GM19193 (cell line): ENCODE results near the gene KCNE2.

Source experiments
- POLR2A ChIP-seq: IDR thresholded peaks from 4 replicates; pipeline ENCODE4 v1.6.1; 2011; ENCODE audit not compliant: insufficient read depth, insufficient read length; ENCODE audit errors: extremely low read depth

Gene KCNE2, protein sequence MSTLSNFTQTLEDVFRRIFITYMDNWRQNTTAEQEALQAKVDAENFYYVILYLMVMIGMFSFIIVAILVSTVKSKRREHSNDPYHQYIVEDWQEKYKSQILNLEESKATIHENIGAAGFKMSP

DNA sequence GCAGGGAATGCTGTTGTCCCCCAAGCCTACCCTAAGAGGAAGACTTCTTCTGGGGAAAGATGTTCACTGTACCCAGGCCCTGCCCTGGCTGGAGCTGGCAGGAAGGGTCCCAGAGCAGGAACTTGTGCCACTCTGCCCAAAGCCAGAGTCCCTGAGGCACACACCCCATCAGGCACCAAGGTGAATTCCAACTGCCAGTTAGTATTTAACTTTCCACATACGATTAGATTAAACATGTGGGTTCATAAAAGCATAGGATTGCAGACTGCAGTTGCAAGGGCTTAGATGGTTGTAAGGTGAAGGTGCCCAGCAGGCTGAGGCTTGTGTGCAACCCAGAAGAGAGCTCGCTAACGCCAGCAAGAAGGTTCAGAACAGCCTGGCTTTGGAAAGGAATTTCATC is at the start of gene KCNE2:
Gene KCNE2 (plus strand): TSS at position 274 of the 400 bp plus-strand sequence. CDS start 6,473 bp downstream, outside the sequence.
- no peak for TF ChIP-seq POLR2A

DNA sequence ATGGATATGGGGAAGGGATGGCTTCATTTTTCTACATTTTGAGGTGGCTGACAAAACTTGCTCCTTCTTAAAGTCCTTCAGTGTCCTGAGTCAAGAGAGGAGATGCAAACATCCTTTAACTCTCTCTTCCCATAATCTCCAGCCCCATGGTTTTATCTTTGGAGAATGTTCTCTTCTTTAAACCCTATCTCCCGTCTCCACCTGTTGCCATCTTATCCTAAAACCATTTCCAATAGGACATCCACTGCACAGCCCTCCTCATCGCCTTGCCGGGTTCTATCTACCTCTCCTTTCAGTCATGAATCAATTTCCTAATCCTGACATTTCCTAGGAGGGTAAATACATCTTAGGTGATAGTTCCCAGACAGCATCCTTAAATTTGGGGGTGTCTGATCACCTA is 44.2 kb upstream of the KCNE2 start:
- no peak for TF ChIP-seq POLR2A

DNA sequence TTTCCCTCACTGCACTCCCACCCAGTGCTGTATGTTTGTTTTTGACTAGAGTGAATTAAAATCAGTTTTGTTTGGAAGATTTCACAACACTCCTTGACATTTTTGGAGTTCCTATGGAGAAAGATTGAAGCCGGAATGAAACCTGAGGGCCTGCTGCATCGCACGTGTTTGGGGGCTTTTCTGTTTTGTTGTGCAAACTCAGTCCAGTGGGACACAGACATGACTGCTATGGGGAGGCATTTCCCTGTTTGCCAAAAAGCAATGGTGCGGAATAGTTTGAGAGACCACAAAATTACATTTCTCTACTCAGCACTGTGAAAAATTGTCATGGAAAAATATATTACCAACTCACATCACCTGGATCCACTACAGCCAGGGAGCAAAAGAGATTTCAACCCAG is 43.8 kb upstream of the KCNE2 start:
- TF ChIP-seq POLR2A, result no peak

DNA sequence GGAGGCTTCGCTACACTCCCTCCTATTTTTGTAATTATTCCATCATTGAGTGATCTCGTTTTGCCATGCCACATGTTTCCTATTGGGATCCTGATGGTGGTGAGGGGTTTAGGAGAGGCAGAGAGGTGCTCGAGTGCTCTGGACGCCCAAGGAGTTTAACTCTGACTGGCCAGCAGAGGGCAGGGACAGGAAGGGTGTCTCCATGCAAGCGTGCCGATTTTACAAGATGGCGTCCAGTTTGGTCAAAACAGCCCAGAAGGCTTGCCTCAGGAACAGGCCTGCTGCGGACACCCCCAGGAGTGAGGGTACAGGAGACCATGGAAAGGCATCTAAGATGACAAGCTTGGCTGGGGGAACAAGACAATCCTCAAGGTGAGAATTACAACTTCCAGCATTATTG is 33.8 kb upstream of the KCNE2 start:
- no peak for TF ChIP-seq POLR2A

DNA sequence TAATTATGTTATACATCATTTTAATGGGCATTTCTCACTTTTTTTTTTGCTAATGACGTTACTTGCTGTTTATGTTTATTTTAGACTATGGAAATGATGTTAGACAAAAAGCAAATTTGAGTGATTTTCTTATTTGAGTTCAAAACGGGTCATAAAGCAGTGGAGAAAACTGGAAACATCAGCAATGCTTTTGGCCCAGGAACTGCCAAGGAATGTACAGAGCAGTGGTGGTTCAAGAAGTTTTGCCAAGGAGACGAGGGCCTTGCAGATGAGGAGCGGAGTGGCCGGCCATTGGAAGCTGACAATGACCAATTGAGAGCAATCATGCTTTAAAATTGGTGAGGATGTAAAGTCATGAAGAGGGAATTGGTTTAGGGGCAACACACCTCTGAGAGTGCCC is 32.1 kb upstream of the KCNE2 start:
- TF ChIP-seq POLR2A, result no peak

DNA sequence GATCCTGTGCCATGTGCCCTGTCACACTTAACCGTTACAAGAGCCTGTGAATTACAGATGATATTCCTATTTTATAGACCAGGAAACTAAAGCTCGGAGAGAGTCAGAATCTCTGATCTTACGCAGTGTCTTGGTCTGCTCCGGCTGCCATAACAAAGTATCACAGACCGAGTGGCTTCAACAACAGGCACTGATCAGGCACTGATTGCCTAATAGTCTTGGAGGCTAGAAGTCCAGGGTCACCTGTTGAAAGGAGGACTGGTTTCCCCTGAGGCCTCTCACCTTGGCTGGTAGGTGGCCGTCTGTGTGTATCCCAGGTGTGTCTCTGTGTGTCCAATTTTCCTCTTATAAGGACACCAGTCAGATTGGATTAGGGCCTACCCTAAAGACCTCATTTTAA is 31.5 kb upstream of the KCNE2 start:
- TF ChIP-seq POLR2A, result no peak

DNA sequence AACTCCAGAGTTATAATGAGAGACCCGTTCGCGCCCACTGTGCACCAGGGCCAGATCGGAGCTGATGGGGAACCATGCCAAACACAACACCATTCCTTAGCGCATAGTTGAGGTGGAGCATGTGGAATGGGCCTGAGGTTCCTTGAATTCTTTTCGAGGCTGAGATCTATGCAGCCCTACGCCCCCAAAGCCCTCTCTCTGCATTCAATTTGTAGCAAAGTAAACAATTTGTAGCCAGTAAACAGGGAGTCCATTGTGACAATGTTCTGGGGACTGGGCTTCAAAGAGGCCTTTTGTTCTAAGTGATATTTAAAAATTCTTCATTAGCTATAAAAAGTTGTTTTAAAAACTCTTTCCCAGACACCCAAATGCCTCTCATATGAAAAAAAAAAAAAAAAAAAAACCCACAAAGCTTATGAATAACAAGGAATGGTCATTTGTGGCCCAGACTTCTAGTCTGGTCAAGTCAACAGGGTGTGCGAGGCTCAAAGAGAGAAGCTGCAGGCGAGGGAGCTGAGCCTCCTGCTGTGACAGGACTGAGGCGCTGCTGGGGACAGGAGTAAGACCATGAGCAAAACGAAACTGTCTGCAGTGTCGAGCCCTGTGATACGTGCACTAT is 30.6 kb upstream of the KCNE2 start:
- TF ChIP-seq POLR2A, result no peak

DNA sequence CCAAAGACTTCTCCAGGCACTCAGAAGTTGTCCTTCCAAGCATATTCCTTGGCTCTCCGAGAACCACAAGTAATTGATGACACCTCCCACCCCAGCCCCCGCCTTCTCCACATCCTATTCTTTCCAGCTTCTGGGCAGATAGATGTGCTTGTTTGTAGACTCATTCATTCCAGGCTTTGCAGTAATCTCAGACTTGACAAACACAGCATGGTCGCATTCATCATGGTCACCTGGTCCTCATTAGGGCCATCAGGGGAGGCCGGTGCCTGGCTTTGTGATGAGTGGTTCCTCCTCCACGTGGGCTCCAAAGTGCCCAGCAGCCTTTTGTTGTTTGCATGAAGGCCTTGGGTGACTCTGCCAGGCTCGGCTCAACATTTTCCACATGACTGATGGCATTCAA is 28.5 kb upstream of the KCNE2 start:
- no peak for TF ChIP-seq POLR2A

DNA sequence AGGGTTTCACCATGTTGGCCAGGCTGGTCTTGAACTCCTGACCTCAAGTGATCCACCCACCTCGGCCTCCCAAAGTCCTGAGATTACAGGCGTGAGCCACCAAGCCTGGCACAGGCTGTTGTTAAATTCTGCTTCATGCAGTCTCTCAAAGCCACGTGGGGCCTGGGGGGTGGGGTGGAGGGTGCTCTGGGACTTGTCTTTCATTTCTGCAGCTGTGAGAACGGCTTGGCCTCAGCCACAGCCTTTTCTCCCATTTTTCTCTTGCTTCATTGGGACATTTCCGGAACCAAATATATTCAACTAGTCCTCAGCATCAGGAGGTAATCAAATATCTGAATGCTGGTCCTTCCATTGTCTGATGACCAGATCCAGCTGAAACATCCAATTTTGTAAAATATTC is 27.6 kb upstream of the KCNE2 start:
- no peak for TF ChIP-seq POLR2A

DNA sequence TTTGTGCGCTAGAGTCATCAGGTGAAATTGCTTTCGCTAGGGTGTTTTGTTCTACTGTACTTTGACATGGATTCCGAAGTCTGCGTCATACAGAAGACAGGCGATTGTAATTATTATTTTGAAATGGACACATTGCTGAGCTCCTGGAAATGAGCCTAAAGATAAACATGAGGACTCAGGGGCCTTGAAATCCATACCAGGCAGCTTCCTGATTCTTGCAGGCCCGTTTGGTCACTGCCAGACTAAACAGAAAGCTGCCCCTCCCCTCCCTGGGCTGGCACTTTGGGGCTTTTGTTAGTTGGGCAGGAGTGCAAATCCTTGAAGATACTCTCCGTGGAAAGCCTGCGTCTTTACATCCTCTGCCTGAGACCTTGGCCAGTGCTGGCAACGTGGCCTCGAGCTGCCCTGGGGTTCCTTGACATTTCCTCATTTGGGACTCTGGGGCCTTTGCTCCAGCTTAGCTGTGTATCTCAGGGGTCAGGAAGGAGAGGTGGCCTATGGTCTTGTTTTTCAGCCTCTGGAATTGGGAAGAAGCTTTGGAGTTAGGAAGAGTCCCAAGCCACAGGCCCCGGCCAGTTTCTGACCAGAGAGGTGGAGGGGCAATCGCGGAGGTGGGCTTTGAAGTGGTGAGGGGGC is 26.9 kb upstream of the KCNE2 start:
- no peak for TF ChIP-seq POLR2A

DNA sequence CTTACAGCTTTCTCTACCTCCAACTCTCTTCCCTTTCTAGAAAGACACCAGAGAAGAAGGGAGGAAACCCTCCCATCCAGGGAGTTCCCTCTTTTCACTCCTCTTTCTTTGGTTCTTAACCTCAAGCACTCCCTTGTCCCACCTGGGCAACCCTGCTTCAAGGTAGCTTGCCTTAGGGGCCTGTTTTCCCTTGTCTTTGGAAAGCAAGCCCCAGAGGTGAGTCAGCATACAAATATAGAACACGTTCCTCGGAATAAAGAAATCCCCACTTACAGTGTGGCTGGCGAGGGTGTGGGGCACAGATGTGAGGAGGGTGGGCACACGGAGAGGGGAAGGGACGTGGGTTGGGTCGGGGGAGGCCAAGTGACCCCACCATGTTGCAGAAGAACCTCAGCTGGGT is 26.1 kb upstream of the KCNE2 start:
- TF ChIP-seq POLR2A, result no peak

DNA sequence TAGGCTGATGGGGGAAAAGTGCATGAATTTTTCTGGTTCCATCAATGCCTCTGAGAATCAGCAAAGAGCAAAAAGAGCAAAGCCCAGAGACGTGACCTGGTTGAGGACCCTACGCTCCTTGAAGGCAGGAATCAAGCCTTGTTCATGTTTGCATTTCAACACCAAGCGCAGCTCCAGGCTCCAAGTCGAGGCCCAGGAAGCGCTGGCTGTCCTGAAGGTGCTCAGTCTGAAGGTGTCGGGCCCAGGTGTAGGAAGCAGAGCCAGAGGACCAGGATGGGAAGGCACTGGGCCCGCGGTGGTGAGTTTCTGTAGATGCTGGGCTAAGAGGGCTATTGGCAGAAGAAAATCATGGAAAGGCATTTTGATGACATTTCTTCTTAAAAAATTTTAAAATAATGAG is 25.6 kb upstream of the KCNE2 start:
- no peak for TF ChIP-seq POLR2A

DNA sequence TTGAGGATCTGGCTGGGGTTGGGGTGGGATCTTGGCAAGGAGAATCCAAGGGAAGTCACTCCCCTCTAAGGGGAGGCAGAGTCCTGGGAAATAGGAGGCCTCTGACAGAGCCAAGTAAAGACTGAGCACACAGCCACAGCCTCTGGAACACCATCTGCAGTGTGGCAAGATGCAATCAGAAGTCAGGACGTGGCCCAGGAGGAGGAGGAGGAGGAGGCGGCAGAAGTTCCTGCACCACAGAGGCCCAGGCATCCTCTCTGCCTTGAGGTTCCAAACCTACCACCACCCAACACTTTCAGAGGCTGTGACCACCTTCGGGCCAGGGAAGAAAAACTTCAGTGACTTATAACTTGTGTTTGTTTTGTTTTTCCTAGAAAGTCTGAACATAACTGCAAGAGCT is 23.7 kb upstream of the KCNE2 start:
- TF ChIP-seq POLR2A, result no peak

DNA sequence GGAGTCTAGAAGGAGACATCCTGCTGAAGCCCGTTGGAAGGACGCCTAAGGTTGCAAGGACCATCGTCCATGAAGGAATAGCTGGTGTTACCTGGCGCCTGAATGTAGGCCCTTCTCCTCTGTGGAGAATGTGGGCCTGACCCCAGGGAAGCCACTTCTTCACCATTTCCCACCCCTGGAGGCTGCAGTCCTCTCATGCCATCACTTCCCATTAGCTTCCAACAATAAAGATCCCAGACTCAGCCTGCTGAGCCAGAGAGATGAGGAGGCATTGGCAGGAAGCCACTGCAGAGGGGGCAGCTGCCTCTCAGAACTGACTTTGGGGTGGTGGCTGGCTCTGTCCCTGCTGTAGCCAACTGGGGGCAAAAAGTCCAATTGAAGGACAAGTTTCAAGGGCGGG is 21.3 kb upstream of the KCNE2 start:
- TF ChIP-seq POLR2A, result no peak

DNA sequence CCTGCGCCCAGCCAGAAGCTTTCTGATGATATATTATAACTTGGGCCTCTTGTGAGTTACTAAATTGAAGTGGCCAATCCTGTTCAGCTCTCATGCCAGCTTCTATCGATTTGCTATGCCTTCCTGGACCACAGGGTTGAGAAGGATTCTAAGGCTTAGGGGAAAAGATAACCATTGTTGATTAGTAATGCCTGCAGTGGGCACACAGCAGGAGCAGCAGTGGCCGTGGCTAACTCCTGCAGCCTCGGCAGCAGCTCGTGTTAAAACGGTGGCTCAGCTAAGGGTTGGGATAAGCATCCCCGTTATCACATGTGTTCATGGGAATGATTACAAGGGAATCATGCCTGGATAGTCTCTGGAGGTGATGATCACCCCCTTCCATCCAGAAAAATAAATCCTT is 20.5 kb upstream of the KCNE2 start:
- no peak for TF ChIP-seq POLR2A

DNA sequence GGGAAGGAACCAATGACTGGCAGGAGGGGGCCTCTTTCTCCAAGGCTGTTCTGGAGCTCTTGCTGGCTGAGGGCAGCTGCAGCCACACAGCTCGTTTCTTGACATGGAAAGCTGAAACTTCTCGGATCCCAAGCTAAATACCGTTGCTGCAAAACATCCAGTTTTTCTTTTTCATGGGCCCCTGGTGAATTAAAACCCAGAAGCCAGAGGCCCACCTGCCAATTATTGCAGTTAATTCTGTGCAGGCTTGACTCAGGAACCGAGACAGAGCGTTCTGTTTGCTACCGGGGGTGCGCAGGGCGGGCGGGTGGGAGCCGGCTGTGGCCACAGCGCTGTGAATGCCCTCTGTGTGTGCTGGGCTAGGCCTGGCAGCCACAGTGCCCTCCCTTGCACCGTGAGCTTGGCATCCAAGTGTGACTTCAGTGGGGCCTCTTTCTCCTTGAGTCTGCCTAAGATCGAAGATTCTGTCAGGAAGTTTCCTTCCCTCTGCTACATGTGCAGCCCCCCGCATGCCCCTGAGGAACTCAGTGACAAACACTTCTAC is 19.9 kb upstream of the KCNE2 start:
- TF ChIP-seq POLR2A, result no peak
